H1 (cell line): Measurements from ENCODE around the gene MTG1. TPM values are rescaled to one million over a fixed set of nuclear protein-coding genes. Genes with fewer than 3 reads are reported as not detected.

ENCODE experiments used
- CTCF ChIA-PET: fragments of 300-600 bp; sonication (Branson Sonifier 250); formaldehyde crosslinking; loops from one replicate; lab custom pipeline; 2021; ENCODE audit not compliant: partially characterized antibody; lab: Charles Lee
- POLR2A ChIA-PET: fragments of 300-600 bp; sonication (Branson Sonifier 250); formaldehyde crosslinking; loops from one replicate; lab custom pipeline; 2021; ENCODE audit warnings: inconsistent platforms; ENCODE audit not compliant: partially characterized antibody; lab: Charles Lee
- DNase-seq, 2 experiments: peaks; one replicate each; pipeline versions ENCODE4 v3.0.0 to v3.0.0-alpha.2; 2010 to 2022; ENCODE audit warnings: low spot score in 2 of 2, low read depth in 1 of 2, mixed read lengths in 1 of 2
- FAIRE-seq: peaks from 2 replicates; lab custom pipeline; 2011; peaks lifted over from hg19 to GRCh38; lab: Jason Lieb, UNC
- H2AFZ ChIP-seq: 2 replicates; pipeline ENCODE4 v1.8.1; 2012; ENCODE audit warnings: low read length, inconsistent platforms
- H2AK5ac ChIP-seq: 2 replicates; pipeline ENCODE4 v1.6.1; 2013; ENCODE audit warnings: low read depth, low read length
- H2BK120ac ChIP-seq: replicated peaks from 2 replicates; pipeline ENCODE3; 2013; ENCODE audit warnings: low read depth, low read length, inconsistent platforms
- H2BK12ac ChIP-seq: 2 replicates; pipeline ENCODE4 v1.6.1; 2013; ENCODE audit warnings: low read depth, low read length
- H2BK15ac ChIP-seq: 2 replicates; pipeline ENCODE4 v1.6.1; 2013; ENCODE audit warnings: low read length
- H2BK20ac ChIP-seq: 2 replicates; pipeline ENCODE4 v1.6.1; 2013; ENCODE audit warnings: low read length
- H2BK5ac ChIP-seq: 2 replicates; pipeline ENCODE4 v1.6.1; 2013; ENCODE audit warnings: low read depth, low read length
- H3K14ac ChIP-seq: 2 replicates; pipeline ENCODE4 v1.6.1; 2013; ENCODE audit warnings: inconsistent platforms; ENCODE audit not compliant: insufficient read length
- H3K18ac ChIP-seq: 2 replicates; pipeline ENCODE4 v1.6.1; 2013; ENCODE audit warnings: low read length; ENCODE audit errors: extremely low read depth
- H3K23ac ChIP-seq: 2 replicates; pipeline ENCODE4 v1.6.1; 2013; ENCODE audit warnings: inconsistent platforms; ENCODE audit not compliant: insufficient read length
- H3K23me2 ChIP-seq: 2 replicates; pipeline ENCODE4 v1.6.1; 2013; ENCODE audit warnings: low read depth, low read length
- H3K27ac ChIP-seq: 2 replicates; pipeline ENCODE4 v1.6.1; 2011; ENCODE audit warnings: low read depth, low read length, inconsistent platforms
- H3K27me3 ChIP-seq, 4 experiments: replicated peaks in 1 of 4; 1 replicate in 1 of 4; 2 replicates in 3 of 4; pipeline versions ENCODE4 v1.6.1 to v1.8.1; 2011 to 2013; ENCODE audit warnings: low read length in 3 of 4, mild to moderate bottlenecking in 3 of 4, inconsistent platforms in 2 of 4, mixed read lengths in 2 of 4, moderate library complexity in 1 of 4; ENCODE audit not compliant: control insufficient read depth in 3 of 4, insufficient read depth in 3 of 4; ENCODE audit errors: extremely low read depth in 1 of 4
- H3K36me3 ChIP-seq, 4 experiments: 2 replicates each; pipeline versions ENCODE4 v1.6.1 to v1.8.1; 2011 to 2013; ENCODE audit warnings: mild to moderate bottlenecking in 4 of 4, low read length in 3 of 4, moderate library complexity in 2 of 4, control low read depth in 1 of 4, inconsistent platforms in 1 of 4; ENCODE audit not compliant: insufficient read depth in 4 of 4, control insufficient read depth in 2 of 4
- H3K4ac ChIP-seq: replicated peaks from 2 replicates; pipeline ENCODE3; 2013; ENCODE audit warnings: low read length, low read depth, mixed read lengths, inconsistent platforms; ENCODE audit not compliant: insufficient read length
- H3K4me1 ChIP-seq, 4 experiments: replicated peaks in 1 of 4; 1 replicate in 1 of 4; 2 replicates in 3 of 4; pipeline versions ENCODE4 v1.6.1 to v1.8.1; 2011 to 2013; ENCODE audit warnings: low read length in 3 of 4, inconsistent platforms in 2 of 4, mixed read lengths in 1 of 4; ENCODE audit not compliant: insufficient read depth in 4 of 4, control insufficient read depth in 3 of 4
- H3K4me2 ChIP-seq, 2 experiments: 2 replicates each; pipeline versions ENCODE4 v1.6.1 to v1.8.1; 2011 to 2013; ENCODE audit warnings: low read depth in 2 of 2, low read length in 2 of 2, control low read depth in 1 of 2, inconsistent platforms in 1 of 2, mild to moderate bottlenecking in 1 of 2; ENCODE audit not compliant: insufficient read depth in 1 of 2
- H3K4me3 ChIP-seq, 4 experiments: fragments of 200-600, 300-600 bp in 1 of 4; sonication (generic), shearing (Covaris generic), sonication (Bioruptor Twin) in 1 of 4; 2 replicates each; pipeline versions ENCODE4 v1.5.1 to v1.8.1; 2011 to 2016; ENCODE audit warnings: low read length in 4 of 4, low read depth in 3 of 4, control low read depth in 2 of 4, inconsistent platforms in 2 of 4, mild to moderate bottlenecking in 2 of 4, mixed read lengths in 1 of 4, moderate library complexity in 1 of 4; ENCODE audit not compliant: insufficient read depth in 2 of 4; ENCODE audit errors: extremely low read depth in 1 of 4
- H3K56ac ChIP-seq: replicated peaks from 2 replicates; pipeline ENCODE3; 2013; ENCODE audit warnings: low read depth, mild to moderate bottlenecking, mixed read lengths, low read length, inconsistent platforms; ENCODE audit not compliant: insufficient read length
- H3K79me1 ChIP-seq: 2 replicates; pipeline ENCODE4 v1.6.1; 2013; ENCODE audit warnings: low read depth, low read length, control low read depth
- H3K79me2 ChIP-seq, 2 experiments: 2 replicates each; pipeline versions ENCODE4 v1.6.1 to v1.8.1; 2012 to 2013; ENCODE audit warnings: low read length in 2 of 2, mild to moderate bottlenecking in 2 of 2, inconsistent platforms in 1 of 2; ENCODE audit not compliant: insufficient read depth in 2 of 2, control insufficient read depth in 1 of 2
- H3K9ac ChIP-seq, 4 experiments: replicated peaks in 1 of 4; 1 replicate in 1 of 4; 2 replicates in 3 of 4; pipeline versions ENCODE4 v1.6.1 to v1.8.1; 2011 to 2013; ENCODE audit warnings: low read depth in 3 of 4, low read length in 3 of 4, control low read depth in 2 of 4, mild to moderate bottlenecking in 2 of 4, moderate library complexity in 2 of 4, inconsistent platforms in 1 of 4; ENCODE audit errors: extremely low read depth in 1 of 4
- H3K9me3 ChIP-seq, 2 experiments: 2 replicates each; pipeline versions ENCODE4 v1.6.1 to v1.8.1; 2012 to 2013; ENCODE audit warnings: mild to moderate bottlenecking in 2 of 2, moderate library complexity in 2 of 2, control low read depth in 1 of 2, inconsistent platforms in 1 of 2, low read depth in 1 of 2, low read length in 1 of 2, mixed read lengths in 1 of 2; ENCODE audit not compliant: insufficient read depth in 2 of 2
- H4K20me1 ChIP-seq, 2 experiments: replicated peaks in 1 of 2; 2 replicates each; pipeline versions ENCODE3 to v1.8.1; 2011 to 2013; ENCODE audit warnings: inconsistent platforms in 2 of 2, low read length in 2 of 2, mild to moderate bottlenecking in 1 of 2; ENCODE audit not compliant: insufficient read depth in 2 of 2, control insufficient read depth in 1 of 2
- H4K5ac ChIP-seq: 2 replicates; pipeline ENCODE4 v1.6.1; 2013; ENCODE audit warnings: low read length, low read depth, mixed read lengths, inconsistent platforms; ENCODE audit not compliant: insufficient read length
- H4K8ac ChIP-seq: 2 replicates; pipeline ENCODE4 v1.8.0; 2013; ENCODE audit warnings: mild to moderate bottlenecking, moderate library complexity, low read length, inconsistent platforms; ENCODE audit not compliant: insufficient read depth; ENCODE audit errors: extremely low read depth
- H4K91ac ChIP-seq: replicated peaks from 2 replicates; pipeline ENCODE3; 2013; ENCODE audit warnings: low read length, mixed read lengths, inconsistent platforms; ENCODE audit not compliant: insufficient read length
- EP300 ChIP-seq, 2 experiments: IDR thresholded peaks; 1 replicate in 1 of 2; 2 replicates in 1 of 2; pipeline ENCODE4 v1.6.1; 2011 to 2012; ENCODE audit warnings: low read depth in 2 of 2, low read length in 2 of 2, mild to moderate bottlenecking in 2 of 2, borderline replicate concordance in 1 of 2, inconsistent platforms in 1 of 2, moderate library complexity in 1 of 2
- SP4 ChIP-seq: IDR thresholded peaks from 2 replicates; pipeline ENCODE4 v1.6.1; 2012; ENCODE audit warnings: low read length, inconsistent platforms
- WGBS, 2 experiments: shearing (Covaris generic) in 1 of 2; methylation state at CpG; one replicate each; pipeline versions ENCODE4 v1.1.6 to v1.1.7; 2013 to 2015; ENCODE audit warnings: low lambda C conversion rate in 2 of 2, mixed read lengths in 2 of 2, inconsistent platforms in 1 of 2, low coverage in 1 of 2, missing lambda C conversion rate in 1 of 2; ENCODE audit not compliant: insufficient replicate concordance in 2 of 2, insufficient coverage in 1 of 2, insufficient read length in 1 of 2; ENCODE audit errors: extremely low coverage in 1 of 2, missing lambda C conversion rate in 1 of 2; 5-methylcytosine and 5-hydroxymethylcytosine counted together
- polyA plus RNA-seq, 7 experiments: library from polyadenylated mRNA; depleted of rRNA in 3 of 7; stranded (reverse) in 5 of 7; unstranded in 2 of 7; fragments of >200 nt in 5 of 7; fragments of 200-250 nt in 2 of 7; gene quantifications; 1 replicate in 5 of 7; 2 replicates in 1 of 7; 4 replicates in 1 of 7; pipeline versions ENCODE4 v1.2.1 to v1.2.3, GENCODE V29; 2011 to 2013; ENCODE audit warnings: missing spikeins in 2 of 7, mixed read lengths in 2 of 7
- total RNA-seq: library from RNA; stranded (reverse); fragmentation: NEBNext Ultra II Directional; extraction: Animal tissue kit (Norgen Biotek cat#: 25700); gene quantifications from 2 replicates; pipeline ENCODE4 v1.2.1, GENCODE V29; 2021

The MTG1 gene
- total and polyA plus RNA-seq, 2 of the 8 experiments (the other 6 are each of a cell fraction or from before 2014, with no cell fraction given) = 56.6 to 81.6 TPM

GRCh38 chr10:133418289-133418993 is 24.5 kb downstream of the MTG1 start:
- Histone ChIP-seq H2BK15ac (no peak overlapping the region), H3K36me3 (peaks cover 0 to 18% (median 3%) of the 10 kb centered on the region in 4 experiments; a peak in 3 of 8 replicates), H3K79me2 (no peaks in the 10 kb centered on the region), H3K9me3 (peaks cover 0 to 12% of the 10 kb centered on the region in 2 experiments; a peak in 1 of 4 replicates), H4K8ac (no peak overlapping the region), H2BK120ac (no peak overlapping the region), H3K18ac (no peak overlapping the region; the same call in 1 of the 2 replicates), H2BK12ac (no peak overlapping the region), H3K9ac (no peak overlapping the region), H3K23me2 (peaks cover 3% of the 10 kb centered on the region; the same call in 1 of the 2 replicates), H2AK5ac (no peak overlapping the region), H3K4me1 (peaks cover 0 to 6% (median 0%) of the 10 kb centered on the region in 4 experiments; a peak in 2 of 7 replicates), H2BK5ac (no peak overlapping the region), H3K27me3 (peaks cover 0 to 1% (median 0%) of the 10 kb centered on the region in 4 experiments; a peak in 1 of 7 replicates), H4K5ac (no peak overlapping the region), H4K20me1 (peaks cover 5 to 23% of the 10 kb centered on the region in 2 experiments), H3K4ac (no peak overlapping the region), H2BK20ac (no peak overlapping the region), H3K4me3 (no peak overlapping the region), H3K79me1 (no peaks in the 10 kb centered on the region), H3K23ac (no peak overlapping the region), H4K91ac (no peak overlapping the region), H2AFZ (no peak overlapping the region), H3K56ac (no peak overlapping the region), H3K27ac (no peak overlapping the region), H3K14ac (no peak overlapping the region), H3K4me2 (no peak overlapping the region)
- CTCF ChIA-PET = interaction anchor here (1.4 to 1.6 kb wide), 2 partner anchors 89 to 154 kb away, joined by 3 to 4 read pairs; no protein-coding TSS in a partner anchor
- TF ChIP-seq EP300 (IDR thresholded peaks at IDR 0.05; ENCODE audit: borderline replicate concordance in 1 of 2, low read depth in 2 of 2, low read length in 2 of 2) = no peak
- no peak for TF ChIP-seq SP4
- POLR2A ChIA-PET = interaction anchor here (0.7 kb wide), 1 partner anchor 31 kb away, joined by 3 read pairs; no protein-coding TSS in a partner anchor
- no peak for FAIRE-seq
- no peak for DNase-seq
- WGBS, 2 experiments = 95% methylated on average over 13 of the region's 14 CpGs; no CpG with 5 or more reads in 1 of the 2 experiments
